ENCODE results near the gene FERMT3. TPM values are rescaled to one million over a fixed set of nuclear protein-coding genes. Genes with fewer than 3 reads are reported as not detected.
A peak's percentile ranks its signal among the peaks of the same experiment; 100 is the strongest.

FERMT3 gene
- total and polyA plus RNA-seq, 2 donors (not counting 3 experiments of a cell fraction or from before 2014, with no cell fraction given): 64.4 to 100 TPM

GRCh38 chr11:64163951-64164350 is 42.6 kb upstream of the FERMT3 start:
- Histone ChIP-seq H3K79me2 (ENCODE audit: control insufficient read depth, insufficient read depth, low read length) (peaks cover 11% of the 10 kb centered on the region), H3K4me2 (ENCODE audit: insufficient read depth, low read length) (no peak overlapping the region), H3K27ac (ENCODE audit: insufficient read depth, low read depth, low read length) (no peak overlapping the region), H3K9me3 (replicated peaks; ENCODE audit: control insufficient read depth, insufficient read depth, low read length) (no peaks in the 10 kb centered on the region), H3K27me3 (ENCODE audit: control insufficient read depth in 2 of 2, insufficient read depth in 2 of 2, low read length in 2 of 2) (no peaks in the 10 kb centered on the region), H3K9ac (replicated peaks; ENCODE audit: extremely low read depth, insufficient read depth, low read length) (no peak overlapping the region), H3K4me3 (replicated peaks in 1 of 3; ENCODE audit: insufficient read depth in 1 of 3, low read depth in 1 of 3, low read length in 3 of 3) (no peak overlapping the region), H3K9me1 (replicated peaks; ENCODE audit: control insufficient read depth, extremely low read depth, insufficient read depth, low read length) (no peaks in the 10 kb centered on the region), H4K20me1 (replicated peaks; ENCODE audit: control insufficient read depth, extremely low read depth, insufficient read depth, low read length) (no peaks in the 10 kb centered on the region), H3K4me1 (ENCODE audit: control insufficient read depth, extremely low read depth, insufficient read depth, low read length) (peaks cover 7% of the 10 kb centered on the region), H2AFZ (ENCODE audit: low read depth, low read length) (no peak overlapping the region), H3K36me3 (ENCODE audit: control insufficient read depth in 2 of 2, extremely low read depth in 1 of 2, insufficient read depth in 2 of 2, low read length in 2 of 2) (no peaks in the 10 kb centered on the region)
- TF ChIP-seq MYC (IDR thresholded peaks at IDR 0.05; ENCODE audit: low read depth, low read length) (no peak), MAX (IDR thresholded peaks at IDR 0.05; ENCODE audit: insufficient read depth, insufficient read length) (no peak), POLR2AphosphoS5 (IDR thresholded peaks at IDR 0.05; ENCODE audit: insufficient read depth, low read depth, low read length) (no peak)
- CTCF ChIA-PET: interaction anchor here (0.5 to 1.7 kb wide), 4 partner anchors 11 to 164 kb away, joined by 3 to 5 read pairs (median 4); no protein-coding TSS in a partner anchor
- no peak for DNase-seq (ENCODE audit: low read depth, low spot score)
- BruUV-seq (replicated peaks): no TSS peak
- POLR2A ChIA-PET: no interaction called here
- no peak for FAIRE-seq
- intact Hi-C loops (cut with micrococcal nuclease): no loop called here
- dilution Hi-C loops (cut with MboI; ENCODE audit: extremely low pct_ligation_motif_present, low sequenced_read_pairs): no loop called here

DNA sequence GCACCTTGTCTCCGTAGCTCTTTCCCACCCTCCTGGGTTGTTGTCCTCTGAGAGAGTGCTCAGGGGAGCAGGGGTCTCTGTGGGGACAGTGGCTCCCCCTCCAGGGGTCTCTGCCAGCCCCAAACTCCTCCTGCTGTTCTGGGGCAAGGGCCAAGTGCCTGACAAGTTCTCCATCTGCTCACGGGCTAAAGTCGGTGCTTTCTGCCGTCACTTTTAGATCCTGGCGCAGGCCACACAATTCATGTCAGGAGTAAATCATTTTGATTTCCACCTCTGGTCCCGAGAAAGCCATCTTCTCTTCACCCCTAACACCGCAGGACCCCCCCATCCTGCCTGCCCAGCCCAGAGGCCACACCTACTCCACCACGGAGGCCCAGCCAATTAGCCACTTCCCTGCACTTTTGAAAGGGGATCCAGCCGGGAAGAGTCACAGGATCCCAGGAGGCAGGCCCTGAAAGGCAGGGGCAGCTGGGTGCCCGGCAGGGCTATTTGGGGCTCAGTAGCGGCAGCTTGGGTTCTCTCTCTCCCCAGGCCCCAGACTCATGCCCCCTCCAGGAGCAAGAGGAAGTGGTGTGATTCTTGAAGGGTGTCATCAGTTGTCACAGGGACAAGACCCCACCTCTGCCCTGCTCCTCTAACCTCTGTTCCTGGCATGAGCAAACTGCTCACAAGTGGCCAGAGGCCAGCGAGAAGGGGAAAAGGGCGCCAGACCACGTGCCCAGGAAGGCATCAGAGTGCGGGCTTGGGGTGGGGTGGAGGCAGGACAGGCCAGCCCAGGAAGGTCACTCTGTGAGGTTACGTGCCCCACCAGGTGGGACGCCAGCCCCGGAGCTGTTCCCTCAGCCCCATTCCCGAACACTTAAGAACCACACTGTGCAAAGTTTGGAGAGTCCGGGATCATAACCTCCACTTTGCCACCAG is 41.9 kb upstream of the FERMT3 start:
- no peaks in the 10 kb centered on the region for H4K20me1 ChIP-seq (replicated peaks; ENCODE audit: control insufficient read depth, extremely low read depth, insufficient read depth, low read length)
- dilution Hi-C loops (cut with MboI; ENCODE audit: extremely low pct_ligation_motif_present, low sequenced_read_pairs): no loop called here

More for the DNA sequence above, 41.9 kb upstream of the FERMT3 start:
- ChIA-PET CTCF (interaction anchor here (0.6 to 1.8 kb wide), 7 partner anchors 17 to 165 kb away, joined by 3 to 9 read pairs (median 4); no protein-coding TSS in a partner anchor), POLR2A (interaction anchor here (2.1 kb wide), 1 partner anchor 21 kb away, joined by 6 read pairs; the partner anchor contains the start of gene STIP1)
- H3K27ac ChIP-seq (ENCODE audit: insufficient read depth, low read depth, low read length): no peak overlapping the region
- DNase-seq (ENCODE audit: low read depth, low spot score): no peak
- intact Hi-C loops (cut with micrococcal nuclease): no loop called here
- H3K9me1 ChIP-seq (replicated peaks; ENCODE audit: control insufficient read depth, extremely low read depth, insufficient read depth, low read length): no peaks in the 10 kb centered on the region
- H3K36me3 ChIP-seq (ENCODE audit: control insufficient read depth in 2 of 2, extremely low read depth in 1 of 2, insufficient read depth in 2 of 2, low read length in 2 of 2): no peaks in the 10 kb centered on the region
- peaks cover 11% of the 10 kb centered on the region for H3K79me2 ChIP-seq (ENCODE audit: control insufficient read depth, insufficient read depth, low read length)
- TF ChIP-seq FOS (IDR thresholded peaks at IDR 0.05; ENCODE audit: borderline replicate concordance, insufficient read depth, low read length) (no peak), MAX (IDR thresholded peaks at IDR 0.05; ENCODE audit: insufficient read depth, insufficient read length) (no peak), POLR2AphosphoS5 (IDR thresholded peaks at IDR 0.05; ENCODE audit: insufficient read depth, low read depth, low read length) (no peak), POLR2A (IDR thresholded peaks at IDR 0.05; ENCODE audit: low read depth, low read length) (no peak)
- no TSS peak for BruUV-seq (replicated peaks)
- FAIRE-seq: no peak
- H3K27me3 ChIP-seq (ENCODE audit: control insufficient read depth in 2 of 2, insufficient read depth in 2 of 2, low read length in 2 of 2): no peaks in the 10 kb centered on the region
- H3K9ac ChIP-seq (replicated peaks; ENCODE audit: extremely low read depth, insufficient read depth, low read length): peak overlapping the region; percentile 17
- peaks cover 7% of the 10 kb centered on the region for H3K4me1 ChIP-seq (ENCODE audit: control insufficient read depth, extremely low read depth, insufficient read depth, low read length)
- peak overlapping the region; percentile 88 for H2AFZ ChIP-seq (ENCODE audit: low read depth, low read length)
- no peaks in the 10 kb centered on the region for H3K9me3 ChIP-seq (replicated peaks; ENCODE audit: control insufficient read depth, insufficient read depth, low read length)
- H3K4me2 ChIP-seq (ENCODE audit: insufficient read depth, low read length): peak overlapping the region; percentile 63
- peak overlapping the region; percentile 25 to 50 (median 49) for H3K4me3 ChIP-seq (replicated peaks in 1 of 3; ENCODE audit: insufficient read depth in 1 of 3, low read depth in 1 of 3, low read length in 3 of 3)

Data from endothelial cell of umbilical vein (primary cell).